H9 (cell line): Measurements from ENCODE around the gene PRKCA. TPM values are rescaled to one million over a fixed set of nuclear protein-coding genes. Genes with fewer than 3 reads are reported as not detected.

ENCODE experiments used
- DNase-seq: peaks from one replicate; pipeline ENCODE4 v3.0.0-alpha.2; 2017
- H2AFZ ChIP-seq: one replicate; pipeline ENCODE4 v1.6.1; 2013; ENCODE audit warnings: mild to moderate bottlenecking, low read length, control low read depth, moderate library complexity
- H2AK5ac ChIP-seq: 2 replicates; pipeline ENCODE4 v1.6.1; 2013; ENCODE audit warnings: low read length, control low read depth, mixed read lengths; ENCODE audit not compliant: insufficient read length
- H2BK120ac ChIP-seq: one replicate; pipeline ENCODE4 v1.6.1; 2013; ENCODE audit warnings: low read depth, mild to moderate bottlenecking, low read length, control low read depth, inconsistent platforms; ENCODE audit not compliant: poor library complexity, severe bottlenecking
- H2BK12ac ChIP-seq: 2 replicates; pipeline ENCODE4 v1.6.1; 2013; ENCODE audit warnings: low read length, control low read depth, mixed read lengths, low read depth; ENCODE audit not compliant: insufficient read length
- H2BK15ac ChIP-seq: 2 replicates; pipeline ENCODE4 v1.6.1; 2013; ENCODE audit warnings: low read depth, low read length, control low read depth
- H2BK20ac ChIP-seq: one replicate; pipeline ENCODE4 v1.6.1; 2013; ENCODE audit warnings: low read depth, mild to moderate bottlenecking, low read length, control low read depth, inconsistent platforms; ENCODE audit not compliant: poor library complexity, severe bottlenecking
- H2BK5ac ChIP-seq: 2 replicates; pipeline ENCODE4 v1.6.1; 2013; ENCODE audit warnings: low read length, control low read depth, mixed read lengths; ENCODE audit not compliant: insufficient read length
- H3K14ac ChIP-seq: 2 replicates; pipeline ENCODE4 v1.6.1; 2013; ENCODE audit warnings: low read length, control low read depth; ENCODE audit not compliant: insufficient read depth
- H3K18ac ChIP-seq: 2 replicates; pipeline ENCODE4 v1.6.1; 2013; ENCODE audit warnings: low read depth, mild to moderate bottlenecking, mixed read lengths, low read length, control low read depth; ENCODE audit not compliant: insufficient read length
- H3K23ac ChIP-seq: 2 replicates; pipeline ENCODE4 v1.6.1; 2013; ENCODE audit warnings: low read length, control low read depth, mixed read lengths, low read depth; ENCODE audit not compliant: insufficient read length
- H3K23me2 ChIP-seq: 2 replicates; pipeline ENCODE4 v1.6.1; 2013; ENCODE audit warnings: low read depth, mild to moderate bottlenecking, mixed read lengths, low read length, control low read depth; ENCODE audit not compliant: insufficient read length, poor library complexity, severe bottlenecking
- H3K27ac ChIP-seq: 2 replicates; pipeline ENCODE4 v1.5.1; 2013; ENCODE audit warnings: low read length, control low read depth, mixed read lengths, low read depth; ENCODE audit not compliant: insufficient read length
- H3K27me3 ChIP-seq: 2 replicates; pipeline ENCODE4 v1.6.1; 2013; ENCODE audit warnings: low read length, control low read depth, inconsistent platforms; ENCODE audit not compliant: insufficient read depth
- H3K4ac ChIP-seq: 2 replicates; pipeline ENCODE4 v1.6.1; 2013; ENCODE audit warnings: low read depth, mild to moderate bottlenecking, control low read depth, inconsistent platforms, low read length, moderate library complexity
- H3K4me1 ChIP-seq: 2 replicates; pipeline ENCODE4 v1.6.1; 2013; ENCODE audit warnings: low read length, control low read depth, inconsistent platforms; ENCODE audit not compliant: insufficient read depth
- H3K4me2 ChIP-seq: 2 replicates; pipeline ENCODE4 v1.6.1; 2013; ENCODE audit warnings: low read length, control low read depth, mixed read lengths; ENCODE audit not compliant: insufficient read length, insufficient read depth
- H3K56ac ChIP-seq: 2 replicates; pipeline ENCODE4 v1.6.1; 2013; ENCODE audit warnings: low read depth, mild to moderate bottlenecking, mixed read lengths, low read length, control low read depth; ENCODE audit not compliant: insufficient read length
- H3K79me1 ChIP-seq: 2 replicates; pipeline ENCODE4 v1.6.1; 2013; ENCODE audit warnings: low read depth, mild to moderate bottlenecking, moderate library complexity, low read length, control low read depth, inconsistent platforms; ENCODE audit not compliant: insufficient read depth, poor library complexity, severe bottlenecking
- H3K79me2 ChIP-seq: 2 replicates; pipeline ENCODE4 v1.6.1; 2013; ENCODE audit warnings: low read length, control low read depth, inconsistent platforms; ENCODE audit not compliant: insufficient read depth
- H3K9ac ChIP-seq: 2 replicates; pipeline ENCODE4 v1.6.1; 2013; ENCODE audit warnings: low read length, control low read depth, mixed read lengths; ENCODE audit not compliant: insufficient read length; ENCODE audit errors: extremely low read depth
- H3K9me3 ChIP-seq: one replicate; pipeline ENCODE4 v1.6.1; 2013; ENCODE audit warnings: low read depth, low read length, inconsistent platforms; ENCODE audit not compliant: control insufficient read depth
- H3T11ph ChIP-seq: one replicate; pipeline ENCODE4 v1.6.1; 2013; ENCODE audit warnings: mild to moderate bottlenecking, low read length, control low read depth, inconsistent platforms
- H4K20me1 ChIP-seq: one replicate; pipeline ENCODE4 v1.6.1; 2013; ENCODE audit not compliant: control insufficient read depth, insufficient read length, insufficient read depth
- H4K5ac ChIP-seq: 2 replicates; pipeline ENCODE4 v1.6.1; 2013; ENCODE audit warnings: low read depth, mild to moderate bottlenecking, mixed read lengths, low read length, control low read depth; ENCODE audit not compliant: insufficient read length
- H4K8ac ChIP-seq: replicated peaks from 2 replicates; pipeline ENCODE4 v1.6.1; 2013; ENCODE audit warnings: low read length, control low read depth, mixed read lengths, low read depth; ENCODE audit not compliant: insufficient read length
- H4K91ac ChIP-seq: 2 replicates; pipeline ENCODE4 v1.6.1; 2013; ENCODE audit warnings: low read depth, mild to moderate bottlenecking, moderate library complexity, mixed read lengths, low read length, control low read depth; ENCODE audit not compliant: insufficient read length
- H3K27ac Mint-ChIP-seq, 3 experiments: 2 replicates in 2 of 3; 3 replicates in 1 of 3; pipeline ENCODE4 v1.8.0; 2020 to 2021; ENCODE audit warnings: mixed read lengths in 3 of 3, mild to moderate bottlenecking in 1 of 3, moderate library complexity in 1 of 3
- H3K27me3 Mint-ChIP-seq: 2 replicates; pipeline ENCODE4 v1.8.0; 2021; ENCODE audit warnings: low read depth, mild to moderate bottlenecking, moderate library complexity, mixed read lengths
- H3K36me3 Mint-ChIP-seq, 3 experiments: 2 replicates in 2 of 3; 3 replicates in 1 of 3; pipeline ENCODE4 v1.8.0; 2020 to 2021; ENCODE audit warnings: low read depth in 3 of 3, mixed read lengths in 3 of 3; ENCODE audit not compliant: insufficient read depth in 1 of 3
- H3K4me1 Mint-ChIP-seq, 2 experiments: 2 replicates each; pipeline ENCODE4 v1.8.0; 2020; ENCODE audit warnings: mixed read lengths in 2 of 2
- H3K4me3 Mint-ChIP-seq, 2 experiments: 2 replicates in 1 of 2; 3 replicates in 1 of 2; pipeline ENCODE4 v1.8.0; 2020 to 2021; ENCODE audit warnings: mild to moderate bottlenecking in 2 of 2, mixed read lengths in 2 of 2, moderate library complexity in 1 of 2
- H3K9me3 Mint-ChIP-seq, 2 experiments: 2 replicates in 1 of 2; 3 replicates in 1 of 2; pipeline ENCODE4 v1.8.0; 2020; ENCODE audit warnings: mild to moderate bottlenecking in 2 of 2, mixed read lengths in 2 of 2, moderate library complexity in 1 of 2
- CTCF ChIP-seq: fragments of 200-600 bp; sonication (generic); conservative IDR thresholded peaks from 3 replicates; pipeline ENCODE4 v1.8.0; 2021; ENCODE audit warnings: antibody characterized with exemption, mild to moderate bottlenecking
- WGBS: extraction: QIAGEN DNeasy Blood & Tissue Kit; methylation state at CpG from one replicate; pipeline ENCODE4 v1.1.7; 2013; ENCODE audit warnings: missing lambda C conversion rate, low lambda C conversion rate, mixed read lengths; ENCODE audit not compliant: insufficient read length; ENCODE audit errors: extremely low coverage; 5-methylcytosine and 5-hydroxymethylcytosine counted together
- total RNA-seq: library from RNA; stranded (reverse); gene quantifications from 2 replicates; pipeline ENCODE4 v1.2.1, GENCODE V29; 2021

Gene PRKCA
- total RNA-seq, 1 experiment from 2014 or later = 10.5 TPM

- no peak for DNase-seq
- no peaks in the 10 kb centered on the region for H3K36me3 Mint-ChIP-seq
- H2AFZ ChIP-seq = no peak overlapping the region
- H3K79me2 ChIP-seq = no peaks in the 10 kb centered on the region
- H3K14ac ChIP-seq = no peak overlapping the region
- no peak overlapping the region for H3K9ac ChIP-seq
- WGBS = no CpG with 5 or more reads among the region's 1 CpG
- H3K27me3 Mint-ChIP-seq = no peaks in the 10 kb centered on the region
- no peak overlapping the region for H3T11ph ChIP-seq
- H3K18ac ChIP-seq = no peak overlapping the region
- no peaks in the 10 kb centered on the region for H3K9me3 ChIP-seq
- no peak overlapping the region for H2BK12ac ChIP-seq
- H3K27ac Mint-ChIP-seq = no peak overlapping the region
- H3K79me1 ChIP-seq = no peaks in the 10 kb centered on the region
- TF ChIP-seq CTCF = no peak
- no peak overlapping the region for H2AK5ac ChIP-seq
- no peak overlapping the region for H3K4ac ChIP-seq
- no peaks in the 10 kb centered on the region for H3K4me1 ChIP-seq
- H2BK120ac ChIP-seq = no peak overlapping the region
- no peak overlapping the region for H3K27ac ChIP-seq
- no peaks in the 10 kb centered on the region for H3K27me3 ChIP-seq
- H3K56ac ChIP-seq = no peak overlapping the region
- H3K4me1 Mint-ChIP-seq = peaks cover 6 to 11% of the 10 kb centered on the region in 2 experiments
- H3K4me2 ChIP-seq = no peak overlapping the region
- no peak overlapping the region for H2BK20ac ChIP-seq
- no peak overlapping the region for H2BK15ac ChIP-seq
- no peaks in the 10 kb centered on the region for H4K20me1 ChIP-seq
- H3K23ac ChIP-seq = no peak overlapping the region
- H4K5ac ChIP-seq = no peak overlapping the region
- H3K9me3 Mint-ChIP-seq = no peaks in the 10 kb centered on the region
- H2BK5ac ChIP-seq = no peak overlapping the region
- no peaks in the 10 kb centered on the region for H3K23me2 ChIP-seq
- no peak overlapping the region for H4K91ac ChIP-seq
- H4K8ac ChIP-seq = no peak overlapping the region
- H3K4me3 Mint-ChIP-seq = no peak overlapping the region
These were observed 37.1 kb downstream of the PRKCA start for GRCh38 chr17:66339561-66339960.
